ENCODE measurements around the gene NRXN3. TPM values are rescaled to one million over a fixed set of nuclear protein-coding genes. Genes with fewer than 3 reads are reported as not detected.

The NRXN3 gene
- total RNA-seq, 1 experiment from 2014 or later: 1.1 TPM

DNA sequence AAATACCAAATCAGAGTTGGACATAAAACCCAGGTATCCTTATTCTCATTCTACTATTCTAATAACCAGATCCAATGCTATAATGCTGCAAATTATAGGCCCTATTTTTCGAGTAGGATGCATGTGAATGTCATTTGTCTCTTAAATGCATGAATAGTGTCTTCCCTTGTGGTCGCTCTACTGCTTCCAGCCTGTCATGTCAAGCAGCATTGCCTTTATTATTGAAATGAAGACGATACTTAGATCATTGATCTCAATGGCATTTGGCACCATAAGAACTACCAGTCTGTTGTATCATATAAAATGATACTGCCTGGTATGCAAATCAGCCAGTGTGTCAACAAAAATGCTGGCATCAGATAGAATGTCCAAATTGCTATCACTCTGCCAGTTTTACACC is 1392.0 kb downstream of the NRXN3 start:
- DNase-seq (no peak), ATAC-seq (no peak)
- TF ChIP-seq, protein P1, sequence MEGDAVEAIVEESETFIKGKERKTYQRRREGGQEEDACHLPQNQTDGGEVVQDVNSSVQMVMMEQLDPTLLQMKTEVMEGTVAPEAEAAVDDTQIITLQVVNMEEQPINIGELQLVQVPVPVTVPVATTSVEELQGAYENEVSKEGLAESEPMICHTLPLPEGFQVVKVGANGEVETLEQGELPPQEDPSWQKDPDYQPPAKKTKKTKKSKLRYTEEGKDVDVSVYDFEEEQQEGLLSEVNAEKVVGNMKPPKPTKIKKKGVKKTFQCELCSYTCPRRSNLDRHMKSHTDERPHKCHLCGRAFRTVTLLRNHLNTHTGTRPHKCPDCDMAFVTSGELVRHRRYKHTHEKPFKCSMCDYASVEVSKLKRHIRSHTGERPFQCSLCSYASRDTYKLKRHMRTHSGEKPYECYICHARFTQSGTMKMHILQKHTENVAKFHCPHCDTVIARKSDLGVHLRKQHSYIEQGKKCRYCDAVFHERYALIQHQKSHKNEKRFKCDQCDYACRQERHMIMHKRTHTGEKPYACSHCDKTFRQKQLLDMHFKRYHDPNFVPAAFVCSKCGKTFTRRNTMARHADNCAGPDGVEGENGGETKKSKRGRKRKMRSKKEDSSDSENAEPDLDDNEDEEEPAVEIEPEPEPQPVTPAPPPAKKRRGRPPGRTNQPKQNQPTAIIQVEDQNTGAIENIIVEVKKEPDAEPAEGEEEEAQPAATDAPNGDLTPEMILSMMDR (conservative IDR thresholded peaks at IDR 0.05; ENCODE audit: low read depth, low read length): no peak
- TF ChIP-seq EZH2 (IDR thresholded peaks at IDR 0.05; ENCODE audit: low read length, unreplicated experiment) (no peak), EZH2phosphoT487 (IDR thresholded peaks at IDR 0.05; ENCODE audit: borderline replicate concordance, low read length) (no peak)
- intact Hi-C loops (cut with micrococcal nuclease): no loop called here
- Histone ChIP-seq H2AFZ (ENCODE audit: low read length) (no peak overlapping the region), H4K20me1 (ENCODE audit: low read length) (no peaks in the 10 kb centered on the region), H3K9me2 (replicated peaks; ENCODE audit: low read length) (no peaks in the 10 kb centered on the region), H3K36me3 (ENCODE audit: low read depth, low read length) (no peaks in the 10 kb centered on the region), H3F3A (ENCODE audit: low read length, unreplicated experiment) (no peaks in the 10 kb centered on the region), H3K9me3 (ENCODE audit: low read length) (no peaks in the 10 kb centered on the region), H3K79me2 (ENCODE audit: low read length) (no peaks in the 10 kb centered on the region), H3K4me2 (ENCODE audit: low read length) (no peak overlapping the region), H3K9ac (ENCODE audit: low read length) (no peak overlapping the region), H3K27me3 (ENCODE audit: low read length) (no peaks in the 10 kb centered on the region), H3K4me1 (ENCODE audit: insufficient read depth, low read length) (no peaks in the 10 kb centered on the region), H3K4me3 (ENCODE audit: low read length) (no peak overlapping the region), H3K27ac (ENCODE audit: low read length) (no peak overlapping the region)
- CTCF ChIA-PET: no interaction called here
- no TSS peak for BruUV-seq (replicated peaks)
- POLR2A ChIA-PET (ENCODE audit: unreplicated experiment): no interaction called here

DNA sequence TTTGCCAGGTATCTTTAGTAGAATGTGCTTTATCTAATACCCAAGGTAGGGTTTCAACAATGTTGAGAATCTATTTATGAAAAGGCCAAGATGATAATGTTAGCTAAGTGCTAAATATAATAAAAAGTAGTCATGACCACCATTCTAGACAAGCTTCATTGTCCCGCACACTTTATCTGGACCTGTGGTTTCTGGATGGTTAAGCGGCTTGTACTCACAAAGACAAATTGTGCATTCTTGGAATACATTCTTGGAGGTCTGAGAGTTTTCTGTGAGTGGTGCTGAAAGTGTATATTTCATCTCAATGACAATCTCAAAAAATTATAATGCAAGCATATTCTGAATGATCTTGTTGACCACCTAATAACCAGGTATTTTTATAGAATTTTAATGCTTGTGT is 1394.2 kb downstream of the NRXN3 start:
- TF ChIP-seq, protein P1 (conservative IDR thresholded peaks at IDR 0.05; ENCODE audit: low read depth, low read length): no peak
- TF ChIP-seq EZH2 (IDR thresholded peaks at IDR 0.05; ENCODE audit: low read length, unreplicated experiment) (no peak), EZH2phosphoT487 (IDR thresholded peaks at IDR 0.05; ENCODE audit: borderline replicate concordance, low read length) (no peak)
- no TSS peak for BruUV-seq (replicated peaks)
- no peaks in the 10 kb centered on the region for H3K79me2 ChIP-seq (ENCODE audit: low read length)
- no peak overlapping the region for H2AFZ ChIP-seq (ENCODE audit: low read length)
- no peaks in the 10 kb centered on the region for H4K20me1 ChIP-seq (ENCODE audit: low read length)
- no peaks in the 10 kb centered on the region for H3F3A ChIP-seq (ENCODE audit: low read length, unreplicated experiment)
- H3K27me3 ChIP-seq (ENCODE audit: low read length): no peaks in the 10 kb centered on the region
- no peak overlapping the region for H3K9ac ChIP-seq (ENCODE audit: low read length)
- ATAC-seq (no peak), DNase-seq (no peak)
- no peak overlapping the region for H3K4me3 ChIP-seq (ENCODE audit: low read length)
- no peaks in the 10 kb centered on the region for H3K4me1 ChIP-seq (ENCODE audit: insufficient read depth, low read length)
- no peak overlapping the region for H3K27ac ChIP-seq (ENCODE audit: low read length)
- intact Hi-C loops (cut with micrococcal nuclease): no loop called here
- CTCF ChIA-PET: no interaction called here
- POLR2A ChIA-PET (ENCODE audit: unreplicated experiment): no interaction called here
- no peak overlapping the region for H3K4me2 ChIP-seq (ENCODE audit: low read length)
- H3K36me3 ChIP-seq (ENCODE audit: low read depth, low read length): no peaks in the 10 kb centered on the region
- no peaks in the 10 kb centered on the region for H3K9me3 ChIP-seq (ENCODE audit: low read length)
- no peaks in the 10 kb centered on the region for H3K9me2 ChIP-seq (replicated peaks; ENCODE audit: low read length)

- H3K4me3 ChIP-seq (ENCODE audit: low read length): no peak overlapping the region
- ChIA-PET POLR2A (ENCODE audit: unreplicated experiment) (no interaction called here), CTCF (no interaction called here)
- no peak overlapping the region for H3K9ac ChIP-seq (ENCODE audit: low read length)
- intact Hi-C loops (cut with micrococcal nuclease): no loop called here
- H3K9me3 ChIP-seq (ENCODE audit: low read length): no peaks in the 10 kb centered on the region
- no peak overlapping the region for H3K4me2 ChIP-seq (ENCODE audit: low read length)
- DNase-seq (no peak), ATAC-seq (no peak)
- H3F3A ChIP-seq (ENCODE audit: low read length, unreplicated experiment): no peaks in the 10 kb centered on the region
- H3K79me2 ChIP-seq (ENCODE audit: low read length): no peaks in the 10 kb centered on the region
- no peaks in the 10 kb centered on the region for H4K20me1 ChIP-seq (ENCODE audit: low read length)
- no peak for TF ChIP-seq EZH2phosphoT487 (IDR thresholded peaks at IDR 0.05; ENCODE audit: borderline replicate concordance, low read length)
- TF ChIP-seq, protein P1 (conservative IDR thresholded peaks at IDR 0.05; ENCODE audit: low read depth, low read length): no peak
- TF ChIP-seq EZH2 (IDR thresholded peaks at IDR 0.05; ENCODE audit: low read length, unreplicated experiment): no peak
- no peaks in the 10 kb centered on the region for H3K27me3 ChIP-seq (ENCODE audit: low read length)
- H3K36me3 ChIP-seq (ENCODE audit: low read depth, low read length): no peaks in the 10 kb centered on the region
- no peak overlapping the region for H2AFZ ChIP-seq (ENCODE audit: low read length)
- no TSS peak for BruUV-seq (replicated peaks)
- no peaks in the 10 kb centered on the region for H3K4me1 ChIP-seq (ENCODE audit: insufficient read depth, low read length)
- no peaks in the 10 kb centered on the region for H3K9me2 ChIP-seq (replicated peaks; ENCODE audit: low read length)
- H3K27ac ChIP-seq (ENCODE audit: low read length): no peak overlapping the region
These were observed 1397.1 kb downstream of the NRXN3 start for GRCh38 chr14:79567306-79567705.
